Heart left ventricle (tissue), 16 donors: ENCODE results near the gene DNM3. TPM values are rescaled to one million over a fixed set of nuclear protein-coding genes. Genes with fewer than 3 reads are reported as not detected.

ENCODE experiments used
- ATAC-seq, 4 donors: fragments of 200-7000 bp; cut with Tn5 transposase; one replicate each; pipeline ENCODE4 v1.9.1; 2020 to 2022; ENCODE audit warnings: moderate library complexity in 4 of 4, mild to moderate bottlenecking in 3 of 4, moderate number of reproducible peaks in 1 of 4
- DNase-seq, 5 donors: peaks; one replicate each; pipeline ENCODE4 v3.0.0-alpha.2; 2020
- H3K27ac ChIP-seq, 12 donors: fragments of 200-600 bp; sonication (generic) in 4 of 12; one replicate each; pipeline versions ENCODE4 v1.5.0 to v1.8.0; 2016 to 2022; ENCODE audit warnings: mild to moderate bottlenecking in 2 of 12
- H3K27me3 ChIP-seq, 9 donors: fragments of 200-600 bp; sonication (generic) in 2 of 9; one replicate each; pipeline versions ENCODE4 v1.5.1 to v1.8.0; 2016 to 2022; ENCODE audit warnings: mild to moderate bottlenecking in 3 of 9
- H3K36me3 ChIP-seq, 9 donors: fragments of 200-600 bp; sonication (generic) in 2 of 9; one replicate each; pipeline versions ENCODE4 v1.5.0 to v1.8.0; 2018 to 2022; ENCODE audit warnings: mild to moderate bottlenecking in 2 of 9
- H3K4me1 ChIP-seq, 12 donors: fragments of 200-600 bp; sonication (generic) in 4 of 12; one replicate each; pipeline versions ENCODE4 v1.5.0 to v1.8.0; 2016 to 2022; ENCODE audit warnings: mild to moderate bottlenecking in 3 of 12
- H3K4me3 ChIP-seq, 12 donors: fragments of 200-600 bp; sonication (generic) in 4 of 12; one replicate each; pipeline versions ENCODE4 v1.5.0 to v1.8.0; 2017 to 2022; ENCODE audit warnings: mild to moderate bottlenecking in 9 of 12, moderate library complexity in 4 of 12
- H3K9me3 ChIP-seq, 12 donors: fragments of 200-600 bp; sonication (generic) in 4 of 12; one replicate each; pipeline versions ENCODE4 v1.5.0 to v1.8.0; 2016 to 2022; ENCODE audit warnings: mild to moderate bottlenecking in 1 of 12
- POLR2A ChIP-seq, 2 donors: fragments of 450-650 bp; IDR thresholded peaks; one replicate each; pipeline ENCODE4 v1.6.1; 2017; ENCODE audit warnings: antibody characterized with exemption in 2 of 2, mild to moderate bottlenecking in 2 of 2, moderate library complexity in 2 of 2
- WGBS, 4 donors: extraction: QIAGEN DNeasy Blood & Tissue Kit in 2 of 4; methylation state at CpG; one replicate each; pipeline versions ENCODE4 v1.1.5 to v1.1.7; 2013 to 2018; 5-methylcytosine and 5-hydroxymethylcytosine counted together
- intact Hi-C, 10 donors: fragments of 100-400 bp; cut with DNase I; formaldehyde crosslinking; loops; one replicate each; pipeline versions ENCODE4 v1.11.1 to v1.14.2; 2022
- polyA plus RNA-seq, 2 donors: library from polyadenylated mRNA; stranded (reverse); fragments of 200-250 nt; gene quantifications; one replicate each; pipeline ENCODE4 v1.2.3, GENCODE V29; 2013
- total RNA-seq, 9 donors: library from RNA; depleted of rRNA in 2 of 9; stranded (reverse); fragments of >200 nt in 2 of 9; fragmentation: NEBNext Ultra II Directional in 3 of 9; extraction: Animal tissue kit (Norgen Biotek cat#: 25700) in 3 of 9; gene quantifications; one replicate each; pipeline versions ENCODE4 v1.1.0 to v1.2.4, GENCODE V29; 2016 to 2023
- TF ChIP-seq, protein P1 (sequence below), 12 donors: fragments of 200-600 bp; sonication (generic) in 4 of 12; IDR thresholded peaks; one replicate each; pipeline versions ENCODE4 v1.5.0 to v1.8.0; 2018 to 2022; ENCODE audit warnings: antibody characterized with exemption in 12 of 12, mild to moderate bottlenecking in 5 of 12
- donor health status: ischemic (EF 13 %, LVEDD 7.1; RV severe dilation, severe dysfunction).
- donor health status: healthy with polysubstance abuse.
- donor health status: DM: no; HTN: yes; CAD: no.
- donor health status: DM: no; HTN: no; CAD: no.
- donor health status: ischemic (EF 25% LVEDD 6.9; RV normal size, moderate dysfunction).
- donor health status: ischemic (EF 25% LVEDD 5.7; RV mildly dilated, moderate dysfunction).
- donor health status: healthy.
- donor health status: DM: yes; HTN: yes; CAD: no.
- donor health status: ischemic (EF 35%, LVEDD 5.7; RV mildly dilated, moderate dysfunction).
- donor health status: nonischemic (EF 11% LVEDD 7.7; RV severe dilation, severe dysfunction).
- donor health status: DM: yes; HTN: yes; CAD: no.
- donor health status: PGD.
- donor health status: ischemic (EF 29% LVEDD 5.4; RV normal size, mild dysfunction).
- donor health status: nonischemic (EF 23%, LVEDD 6.1; RV moderate dilation, normal function).

DNM3 gene
- total and polyA plus RNA-seq, 11 donors, result 0.44 to 3.9 (median 1.9) TPM

DNA sequence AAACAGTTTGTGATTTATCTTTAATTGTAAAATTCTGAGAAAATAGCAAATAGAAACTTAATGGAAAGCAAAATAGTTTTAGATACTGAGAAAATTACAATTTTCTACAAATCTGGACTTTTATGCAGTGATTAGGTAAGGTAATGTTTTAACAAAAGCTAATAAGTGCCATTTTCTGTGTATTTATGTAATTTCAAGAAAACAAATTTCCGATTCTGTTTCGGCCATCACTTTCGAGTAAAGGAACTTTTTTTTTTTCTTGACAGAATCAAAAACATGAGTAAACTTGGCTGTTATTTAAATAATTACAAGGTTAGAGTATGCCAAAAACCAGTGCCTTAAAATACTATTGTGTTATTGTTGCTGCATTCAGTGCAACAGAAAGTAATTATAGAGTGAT, 298.8 kb downstream of the DNM3 start:
- Histone ChIP-seq H3K27me3 (no peaks in the 10 kb centered on the region), H3K36me3 (peaks cover 0 to 5% (median 0%) of the 10 kb centered on the region in 9 donors), H3K4me1 (peaks cover 0 to 30% (median 0%) of the 10 kb centered on the region in 12 donors), H3K9me3 (no peaks in the 10 kb centered on the region), H3K27ac (peak overlapping the region; percentile 4 to 89 (median 50)), H3K4me3 (peak overlapping the region in 8 of 12 donors; percentile 51 to 70 (median 60))
- no peak for DNase-seq
- intact Hi-C loops, result loop anchor here in 4 of 10 donors (5.0 to 10.0 kb wide), 3 partner anchors 42 to 257 kb away; no protein-coding TSS in a partner anchor
- no peak for ATAC-seq
- TF ChIP-seq POLR2A (IDR thresholded peaks at IDR 0.05), result no peak
- TF ChIP-seq, protein P1, sequence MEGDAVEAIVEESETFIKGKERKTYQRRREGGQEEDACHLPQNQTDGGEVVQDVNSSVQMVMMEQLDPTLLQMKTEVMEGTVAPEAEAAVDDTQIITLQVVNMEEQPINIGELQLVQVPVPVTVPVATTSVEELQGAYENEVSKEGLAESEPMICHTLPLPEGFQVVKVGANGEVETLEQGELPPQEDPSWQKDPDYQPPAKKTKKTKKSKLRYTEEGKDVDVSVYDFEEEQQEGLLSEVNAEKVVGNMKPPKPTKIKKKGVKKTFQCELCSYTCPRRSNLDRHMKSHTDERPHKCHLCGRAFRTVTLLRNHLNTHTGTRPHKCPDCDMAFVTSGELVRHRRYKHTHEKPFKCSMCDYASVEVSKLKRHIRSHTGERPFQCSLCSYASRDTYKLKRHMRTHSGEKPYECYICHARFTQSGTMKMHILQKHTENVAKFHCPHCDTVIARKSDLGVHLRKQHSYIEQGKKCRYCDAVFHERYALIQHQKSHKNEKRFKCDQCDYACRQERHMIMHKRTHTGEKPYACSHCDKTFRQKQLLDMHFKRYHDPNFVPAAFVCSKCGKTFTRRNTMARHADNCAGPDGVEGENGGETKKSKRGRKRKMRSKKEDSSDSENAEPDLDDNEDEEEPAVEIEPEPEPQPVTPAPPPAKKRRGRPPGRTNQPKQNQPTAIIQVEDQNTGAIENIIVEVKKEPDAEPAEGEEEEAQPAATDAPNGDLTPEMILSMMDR (IDR thresholded peaks at IDR 0.05), result no peak
- 34 to 52% (median 38%) methylated on average over 3 of the region's 3 CpGs for WGBS, 4 donors

DNA sequence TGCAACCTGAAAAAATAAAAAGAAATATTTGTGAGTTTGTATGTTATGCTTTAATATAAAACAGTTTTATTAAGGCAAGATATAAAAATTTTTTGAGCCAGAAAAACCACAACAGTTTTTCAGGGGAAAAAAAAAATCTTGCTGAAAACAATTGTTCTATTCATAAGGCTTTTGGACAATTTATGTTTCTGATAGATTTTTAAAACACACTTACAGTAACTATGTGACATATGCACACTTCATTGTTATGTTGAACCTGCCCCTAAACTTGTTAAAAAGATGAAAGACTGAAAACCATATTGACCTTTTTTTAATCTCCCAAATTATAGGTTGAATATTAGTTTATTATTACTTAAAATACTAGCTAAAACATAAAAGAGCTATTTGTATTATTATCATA, 299.3 kb downstream of the DNM3 start:
- TF ChIP-seq POLR2A (IDR thresholded peaks at IDR 0.05), result no peak
- TF ChIP-seq, protein P1 (IDR thresholded peaks at IDR 0.05), result no peak
- peaks cover 0 to 30% (median 2%) of the 10 kb centered on the region in 12 donors for H3K4me1 ChIP-seq
- peak overlapping the region in 11 of 12 donors; percentile 13 to 89 (median 84) for H3K27ac ChIP-seq
- no peaks in the 10 kb centered on the region for H3K27me3 ChIP-seq
- peak overlapping the region in 9 of 12 donors; percentile 33 to 70 (median 59) for H3K4me3 ChIP-seq
- no peaks in the 10 kb centered on the region for H3K9me3 ChIP-seq
- no peak for ATAC-seq
- no peak for DNase-seq
- intact Hi-C loops, result loop anchor here in 4 of 10 donors (5.0 to 10.0 kb wide), 3 partner anchors 42 to 257 kb away; no protein-coding TSS in a partner anchor
- peaks cover 0 to 5% (median 0%) of the 10 kb centered on the region in 9 donors for H3K36me3 ChIP-seq

GRCh38 chr1:172141341-172141881, 300.1 kb downstream of the DNM3 start:
- Histone ChIP-seq H3K36me3 (peaks cover 0 to 5% (median 0%) of the 10 kb centered on the region in 9 donors), H3K27me3 (no peaks in the 10 kb centered on the region), H3K27ac (peak overlapping the region; percentile 33 to 89 (median 84)), H3K9me3 (no peaks in the 10 kb centered on the region), H3K4me1 (peaks cover 0 to 35% (median 7%) of the 10 kb centered on the region in 12 donors), H3K4me3 (peak overlapping the region in 11 of 12 donors; percentile 13 to 70 (median 59))
- WGBS, 4 donors, result 36 to 45% (median 37%) methylated on average over 7 of the region's 7 CpGs
- no peak for TF ChIP-seq POLR2A (IDR thresholded peaks at IDR 0.05)
- TF ChIP-seq, protein P1 (IDR thresholded peaks at IDR 0.05), result no peak
- DNase-seq (no peak), ATAC-seq (no peak)
- intact Hi-C loops, result loop anchor here in 4 of 10 donors (5.0 to 10.0 kb wide), 3 partner anchors 41 to 256 kb away; no protein-coding TSS in a partner anchor

- ATAC-seq (no peak), DNase-seq (no peak)
- Histone ChIP-seq H3K27me3 (no peaks in the 10 kb centered on the region), H3K4me3 (peak overlapping the region in 11 of 12 donors; percentile 2 to 70 (median 59)), H3K4me1 (peaks cover 0 to 34% (median 6%) of the 10 kb centered on the region in 12 donors), H3K27ac (peak overlapping the region; percentile 33 to 89 (median 84)), H3K9me3 (no peaks in the 10 kb centered on the region), H3K36me3 (peaks cover 0 to 5% (median 0%) of the 10 kb centered on the region in 9 donors)
- WGBS, 4 donors, result 59 to 68% (median 62%) methylated on average over 5 of the region's 5 CpGs
- intact Hi-C loops, result loop anchor here in 5 of 10 donors (2.0 to 10.0 kb wide), 4 partner anchors 40 to 256 kb away; no protein-coding TSS in a partner anchor
- TF ChIP-seq, protein P1 (IDR thresholded peaks at IDR 0.05), result no peak
- TF ChIP-seq POLR2A (IDR thresholded peaks at IDR 0.05), result no peak
These were observed 301.0 kb downstream of the DNM3 start for GRCh38 chr1:172142324-172142723.
